HG02678 (cell line): ENCODE measurements around the gene COPS9.

Experiments used
- ATAC-seq: cut with Tn5 transposase; IDR thresholded peaks from one replicate; pipeline ENCODE4 v1.9.1; 2021; ENCODE audit warnings: mild to moderate bottlenecking, moderate library complexity; ENCODE audit not compliant: unreplicated experiment

COPS9 gene

GRCh38 chr2:240137596-240138253 is 1.6 kb upstream of the COPS9 start:
- no peak for ATAC-seq

GRCh38 chr2:240136671-240137292 is 677 bp upstream of the COPS9 start:
- peak; percentile 25 for ATAC-seq

- ATAC-seq: peak; percentile 18
These were observed 446 bp downstream of the COPS9 start for GRCh38 chr2:240135706-240136012.

GRCh38 chr2:240134956-240135520 is 1.1 kb downstream of the COPS9 start:
- ATAC-seq: no peak

- no peak for ATAC-seq
These were observed 1.6 kb downstream of the COPS9 start for GRCh38 chr2:240134466-240134865.

DNA sequence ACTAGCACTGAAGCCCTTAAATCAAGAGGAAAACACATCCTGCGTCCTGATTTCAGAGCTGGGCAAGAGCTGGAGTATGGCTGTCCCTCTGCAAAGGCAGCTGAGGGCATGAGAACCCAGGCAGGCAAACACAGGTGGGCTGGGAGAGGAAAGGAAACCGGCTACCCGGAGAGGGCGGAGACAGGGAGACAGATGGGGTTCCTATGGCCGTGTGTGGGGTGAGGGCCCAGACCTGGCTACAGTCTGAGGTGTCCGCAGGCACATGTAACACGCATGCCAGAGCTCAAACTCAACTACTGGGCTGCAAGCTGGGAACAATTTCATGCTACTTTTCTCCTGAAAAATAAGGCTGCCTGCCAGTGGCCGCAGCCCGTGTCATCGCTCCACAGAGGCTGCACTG is 2.7 kb downstream of the COPS9 start:
- no peak for ATAC-seq

DNA sequence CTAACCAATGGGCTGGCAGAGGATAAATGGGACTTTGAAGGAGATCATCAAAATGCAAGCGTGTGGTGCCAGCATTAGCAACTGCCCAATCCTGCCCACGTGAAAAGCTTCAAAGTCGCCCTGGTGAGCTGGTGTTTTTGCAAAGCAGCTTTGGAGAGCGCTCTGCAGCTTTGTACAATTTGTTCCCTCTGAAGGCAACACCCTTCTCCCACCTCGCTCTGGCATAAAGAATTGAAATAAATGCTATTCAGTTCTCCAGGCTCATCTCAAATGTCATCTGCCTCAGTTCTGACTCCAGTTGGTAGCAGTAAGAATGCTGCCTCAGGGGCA is 3.5 kb downstream of the COPS9 start:
- ATAC-seq: no peak

GRCh38 chr2:240131941-240132650 is 4.0 kb downstream of the COPS9 start:
- ATAC-seq: no peak

DNA sequence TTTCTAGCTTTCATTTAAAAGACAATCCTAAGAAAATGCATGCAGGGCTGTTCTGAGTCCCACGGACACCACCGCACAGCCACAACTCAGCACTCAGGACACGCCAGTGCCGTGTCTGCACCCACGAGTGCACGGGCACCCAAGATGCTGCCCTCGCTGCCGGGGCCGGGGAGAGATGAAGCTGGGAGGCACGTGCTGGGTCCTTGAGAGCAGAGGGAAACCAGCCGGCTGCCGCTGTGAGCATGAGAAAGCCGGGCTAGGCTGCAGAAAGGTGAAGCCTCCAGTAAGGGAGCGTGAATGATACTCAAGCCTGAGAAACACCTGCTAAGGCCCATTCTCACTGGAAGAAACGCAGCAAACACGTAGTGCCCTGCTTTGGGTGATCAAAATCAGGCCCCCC is 4.8 kb downstream of the COPS9 start:
- ATAC-seq: no peak

DNA sequence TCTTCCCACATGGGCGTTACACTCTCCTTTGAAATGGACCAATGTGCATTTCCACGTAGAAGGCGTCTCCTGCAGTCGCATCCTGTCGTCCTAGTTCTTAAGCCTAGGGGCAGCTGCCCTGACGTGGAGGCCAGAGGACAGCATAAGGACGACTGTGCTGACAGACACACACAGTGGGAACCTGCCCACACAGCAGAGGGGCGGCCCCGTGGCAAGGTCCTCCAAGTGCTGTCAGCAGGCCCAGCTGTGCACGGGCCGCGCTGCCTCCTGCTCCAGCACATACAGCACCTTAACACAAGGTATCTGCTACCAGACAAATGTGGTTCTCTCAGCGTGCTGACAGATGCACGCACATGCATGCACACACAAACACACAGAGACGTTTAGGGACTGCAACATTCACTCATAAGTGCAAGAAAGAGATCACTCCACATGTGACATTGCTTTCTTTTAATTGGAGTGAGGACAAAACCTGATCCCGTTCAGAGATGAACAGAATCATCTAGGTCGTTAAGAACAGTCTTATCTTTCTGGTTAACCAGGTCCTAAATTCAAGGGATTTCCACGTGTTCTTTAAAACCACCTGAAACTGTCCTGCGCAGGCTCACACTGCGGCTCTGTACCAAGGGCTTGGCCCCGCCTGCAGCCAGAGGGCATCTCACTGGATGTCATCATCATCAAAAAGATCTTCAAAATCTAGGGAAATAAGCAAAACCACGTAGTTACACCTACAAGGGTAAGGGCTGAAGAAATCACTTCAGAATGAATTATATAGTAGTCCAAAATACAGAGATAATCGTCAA is 5.5 kb downstream of the COPS9 start:
- no peak for ATAC-seq

DNA sequence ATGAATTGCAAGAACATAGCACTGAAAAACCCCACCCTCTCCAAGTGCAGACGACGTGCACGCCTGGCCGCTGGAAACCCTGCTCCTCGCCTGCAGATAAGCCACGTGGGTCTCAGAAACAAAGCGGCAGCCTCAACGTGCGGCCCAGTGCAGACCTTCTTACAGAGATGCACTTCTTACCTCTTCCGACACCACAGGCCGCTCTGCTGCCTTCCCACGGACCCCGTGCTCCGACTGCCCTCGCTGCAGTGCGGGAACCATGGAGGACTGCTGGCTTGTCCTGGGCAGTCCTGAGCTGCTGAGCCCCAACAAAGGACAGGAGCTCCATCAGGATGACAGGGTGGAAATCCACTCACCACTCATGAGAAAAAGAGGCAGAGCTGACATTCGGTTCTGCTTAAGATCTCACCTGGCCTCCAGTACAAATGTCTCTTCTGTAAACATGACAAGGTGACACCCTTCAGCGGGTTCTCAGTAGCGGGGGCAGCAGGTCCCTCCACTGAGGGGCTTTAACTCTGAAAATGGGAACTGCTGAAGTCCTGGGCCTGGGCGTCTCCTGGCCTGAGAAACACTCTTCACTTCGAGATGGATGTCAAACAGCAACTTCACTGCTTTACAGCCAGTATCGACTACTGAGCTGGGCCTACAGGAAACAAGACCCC is 6.2 kb downstream of the COPS9 start:
- ATAC-seq: no peak

DNA sequence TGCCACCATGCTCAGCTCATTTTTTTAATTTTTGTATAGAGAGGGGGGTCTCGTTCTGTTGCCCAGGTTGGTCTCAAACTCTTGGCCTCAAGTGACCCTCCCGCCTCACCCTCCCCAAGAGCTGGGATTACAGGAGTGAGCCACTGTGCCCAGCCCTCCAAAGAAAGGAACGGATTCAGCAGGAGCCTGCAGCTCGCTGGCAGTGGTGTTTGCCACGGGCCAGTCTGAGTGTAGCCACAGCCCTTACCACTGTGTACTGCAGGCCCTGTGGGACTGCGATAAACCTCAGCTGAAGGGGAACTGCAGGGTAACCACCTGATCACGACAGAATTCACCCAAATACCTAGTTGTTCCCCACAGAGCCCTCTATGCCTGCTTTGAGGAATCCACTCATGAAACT is 6.8 kb downstream of the COPS9 start:
- no peak for ATAC-seq

DNA sequence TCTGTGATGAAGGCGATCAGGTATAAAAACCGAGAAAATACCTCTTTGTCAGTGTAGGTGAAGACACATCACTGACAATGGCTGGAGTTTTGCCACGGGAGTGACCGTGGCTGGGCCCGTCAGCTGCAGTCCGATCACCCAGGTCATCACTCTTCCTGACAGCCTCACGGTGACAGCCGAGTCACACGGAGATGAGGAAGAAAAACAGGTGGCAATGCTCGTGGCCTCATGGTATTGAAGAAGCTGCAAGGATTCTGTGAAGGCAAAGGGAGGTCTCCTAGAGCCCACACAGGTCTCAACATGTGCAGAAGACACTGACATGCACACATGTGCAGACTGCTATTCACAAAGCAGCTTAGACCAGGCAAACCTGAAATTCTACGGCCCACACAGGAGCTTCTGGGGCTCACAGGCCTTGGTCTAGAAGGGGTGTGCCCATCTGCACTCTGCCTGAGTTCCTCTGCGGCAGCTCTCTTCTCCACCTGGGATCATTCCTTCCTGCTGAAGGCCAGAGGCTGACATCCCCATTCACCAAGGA is 7.4 kb downstream of the COPS9 start:
- ATAC-seq: no peak

DNA sequence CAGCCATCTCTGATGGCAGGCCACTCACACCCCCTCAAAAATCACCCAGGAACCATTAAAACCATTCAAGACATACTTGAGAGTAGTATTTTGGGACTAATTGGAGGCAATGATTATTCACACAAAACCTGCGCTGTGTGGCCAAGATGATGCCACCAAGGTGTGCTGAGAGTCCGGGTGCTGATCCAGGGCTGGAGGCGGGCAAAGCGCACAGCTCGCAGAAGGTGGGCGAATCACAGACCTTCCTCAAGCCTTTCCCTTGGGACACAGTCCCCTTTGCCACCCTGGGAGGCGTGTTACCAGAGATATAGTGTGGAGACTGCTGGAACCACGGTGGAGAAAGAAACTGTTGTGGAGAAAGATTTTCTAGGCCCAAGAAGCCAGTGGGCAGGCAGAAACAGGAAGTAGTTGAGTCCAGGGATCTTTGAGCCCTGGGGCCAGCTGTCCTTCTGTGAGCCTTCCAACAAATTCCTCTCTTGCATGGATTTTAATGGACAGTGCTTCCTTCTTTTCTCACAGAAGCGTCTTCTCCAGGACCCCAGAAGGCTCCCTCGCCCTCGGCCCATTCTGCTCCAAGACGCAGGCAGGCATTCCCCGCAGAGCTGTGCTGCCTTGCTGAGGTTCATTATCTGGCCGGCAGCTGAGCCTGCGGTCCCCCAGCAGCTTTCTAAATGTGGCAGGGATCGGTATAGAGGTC is 8.0 kb downstream of the COPS9 start:
- no peak for ATAC-seq

DNA sequence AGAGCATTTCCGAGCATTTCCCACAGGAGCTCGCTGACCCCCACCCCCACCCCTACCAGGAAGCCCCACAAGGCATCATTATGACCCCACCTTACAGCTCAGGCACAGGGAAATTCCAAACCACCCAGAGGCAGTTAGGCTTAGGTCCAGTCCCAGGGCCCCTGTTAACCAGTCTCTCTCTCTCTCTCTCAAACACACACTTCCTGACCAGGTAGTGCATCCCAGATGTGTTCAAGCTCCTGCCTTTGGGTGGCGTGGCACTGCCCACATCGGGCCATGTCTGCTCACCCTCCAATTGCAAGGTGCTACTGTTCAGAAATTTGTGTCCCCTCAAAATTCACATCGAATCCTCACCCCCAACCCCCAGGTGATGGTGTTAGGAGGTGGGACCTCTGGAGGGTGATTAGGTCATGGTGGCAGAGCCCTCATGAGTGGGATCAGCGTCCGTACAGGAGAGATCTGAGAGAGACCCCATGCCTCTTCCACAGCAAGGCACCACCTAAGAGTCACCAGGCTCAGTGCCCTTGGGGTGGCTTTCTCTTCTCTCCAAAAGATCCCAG is 8.8 kb downstream of the COPS9 start:
- no peak for ATAC-seq

DNA sequence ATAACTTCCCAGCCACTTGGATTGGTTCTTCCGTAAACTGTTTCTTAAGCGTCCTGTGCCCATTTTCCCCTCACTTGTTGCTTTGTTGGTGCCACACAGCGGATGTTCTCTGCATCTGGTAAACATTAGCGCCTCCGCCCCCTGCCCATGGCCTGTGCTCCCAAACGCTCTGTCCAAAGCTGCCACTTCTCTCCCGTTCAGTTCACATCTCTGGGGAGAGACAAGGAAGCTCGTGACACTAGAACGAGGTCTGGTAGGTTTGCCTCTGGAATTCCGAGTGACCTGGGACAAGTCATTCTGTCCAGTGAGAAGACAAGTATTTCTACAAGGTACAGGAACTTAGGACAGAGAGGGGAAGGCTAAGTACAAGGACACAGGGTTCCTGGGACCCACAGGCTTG is 9.4 kb downstream of the COPS9 start:
- no peak for ATAC-seq

GRCh38 chr2:240125742-240126141 is 10.4 kb downstream of the COPS9 start:
- ATAC-seq: no peak

DNA sequence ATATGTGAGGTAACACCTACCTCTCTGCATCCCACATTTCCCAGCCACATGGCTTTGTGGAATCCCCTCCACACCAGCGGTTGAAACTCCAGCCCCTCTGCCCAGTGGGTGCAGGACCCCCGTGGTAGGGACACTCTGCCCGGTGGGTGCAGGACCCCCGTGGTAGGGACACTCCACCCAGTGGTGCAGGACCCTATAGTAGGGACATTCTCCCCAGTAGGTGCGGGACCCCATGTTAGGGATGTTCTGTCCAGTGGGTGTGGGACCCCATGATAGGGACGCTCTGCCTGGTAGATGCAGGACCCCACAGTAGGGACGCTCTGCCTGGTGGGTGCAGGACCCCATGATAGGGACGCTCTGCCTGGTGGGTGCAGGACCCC is 11.5 kb downstream of the COPS9 start:
- ATAC-seq: no peak

- no peak for ATAC-seq
These were observed 12.1 kb downstream of the COPS9 start for GRCh38 chr2:240123821-240124650.
